HUES6 (cell line): ENCODE data around the gene NUDC.
"Not testable (repeated sequence)": the region's sequence is repeated elsewhere in the genome, so short reads cannot be mapped to it uniquely, and the experiment has no call there.

Experiments
- H3K27ac ChIP-seq: 2 replicates; pipeline ENCODE4 v1.7.0; 2013; ENCODE audit warnings: low read depth, mild to moderate bottlenecking, low read length, inconsistent platforms
- H3K27me3 ChIP-seq: 2 replicates; pipeline ENCODE4 v1.6.1; 2013; ENCODE audit warnings: low read length; ENCODE audit not compliant: control insufficient read depth, insufficient read depth
- H3K36me3 ChIP-seq: 2 replicates; pipeline ENCODE4 v1.6.1; 2013; ENCODE audit warnings: low read length; ENCODE audit not compliant: control insufficient read depth, insufficient read depth
- H3K4me1 ChIP-seq: 2 replicates; pipeline ENCODE4 v1.6.1; 2013; ENCODE audit warnings: low read length; ENCODE audit not compliant: control insufficient read depth, insufficient read depth
- H3K4me3 ChIP-seq: 2 replicates; pipeline ENCODE4 v1.5.1; 2013; ENCODE audit warnings: low read depth, low read length
- H3K9ac ChIP-seq: one replicate; pipeline ENCODE4 v1.6.1; 2013; ENCODE audit warnings: mild to moderate bottlenecking, low read length
- H3K9me3 ChIP-seq: 2 replicates; pipeline ENCODE4 v1.6.1; 2013; ENCODE audit warnings: low read depth, low read length; ENCODE audit not compliant: control insufficient read depth, insufficient read depth

Gene NUDC

GRCh38 chr1:26972390-26972789 is 50.8 kb downstream of the NUDC start:
- Histone ChIP-seq H3K9me3 (no peaks in the 10 kb centered on the region), H3K36me3 (no peaks in the 10 kb centered on the region), H3K27me3 (no peaks in the 10 kb centered on the region), H3K27ac (no peak overlapping the region), H3K4me3 (no peak overlapping the region), H3K9ac (no peak overlapping the region), H3K4me1 (peaks cover 8% of the 10 kb centered on the region)

GRCh38 chr1:26972821-26973220 is 51.3 kb downstream of the NUDC start:
- no peak overlapping the region for H3K9ac ChIP-seq
- H3K36me3 ChIP-seq = no peaks in the 10 kb centered on the region
- H3K9me3 ChIP-seq = no peaks in the 10 kb centered on the region
- H3K27ac ChIP-seq = no peak overlapping the region
- no peak overlapping the region for H3K4me3 ChIP-seq
- H3K4me1 ChIP-seq = peaks cover 8% of the 10 kb centered on the region
- no peaks in the 10 kb centered on the region for H3K27me3 ChIP-seq

GRCh38 chr1:26976621-26977510 is 55.3 kb downstream of the NUDC start:
- Histone ChIP-seq H3K9ac (no peak overlapping the region), H3K27ac (no peak overlapping the region), H3K36me3 (no peaks in the 10 kb centered on the region), H3K27me3 (no peaks in the 10 kb centered on the region), H3K9me3 (no peaks in the 10 kb centered on the region), H3K4me3 (no peak overlapping the region), H3K4me1 (peaks cover 8% of the 10 kb centered on the region)

- Histone ChIP-seq H3K4me1 (no peaks in the 10 kb centered on the region), H3K27me3 (no peaks in the 10 kb centered on the region), H3K9me3 (no peaks in the 10 kb centered on the region), H3K36me3 (no peaks in the 10 kb centered on the region), H3K27ac (no peak overlapping the region), H3K4me3 (no peak overlapping the region), H3K9ac (no peak overlapping the region)
Measured at GRCh38 chr1:26978901-26979300, 57.4 kb downstream of the NUDC start.

GRCh38 chr1:26981146-26981846 is 59.8 kb downstream of the NUDC start:
- Histone ChIP-seq H3K27ac (no peak overlapping the region), H3K27me3 (no peaks in the 10 kb centered on the region), H3K9me3 (no peaks in the 10 kb centered on the region), H3K4me3 (no peak overlapping the region), H3K4me1 (no peaks in the 10 kb centered on the region), H3K9ac (no peak overlapping the region), H3K36me3 (no peaks in the 10 kb centered on the region)

- Histone ChIP-seq H3K36me3 (no peaks in the 10 kb centered on the region), H3K27ac (no peak overlapping the region), H3K27me3 (no peaks in the 10 kb centered on the region), H3K4me1 (no peaks in the 10 kb centered on the region), H3K4me3 (no peak overlapping the region), H3K9me3 (no peaks in the 10 kb centered on the region), H3K9ac (no peak overlapping the region)
Measured at GRCh38 chr1:26983863-26984262, 62.3 kb downstream of the NUDC start.

GRCh38 chr1:26984291-26984690 is 62.7 kb downstream of the NUDC start:
- Histone ChIP-seq H3K27ac (no peak overlapping the region), H3K4me1 (no peaks in the 10 kb centered on the region), H3K9ac (no peak overlapping the region), H3K4me3 (no peak overlapping the region), H3K36me3 (no peaks in the 10 kb centered on the region), H3K27me3 (no peaks in the 10 kb centered on the region), H3K9me3 (no peaks in the 10 kb centered on the region)

- H3K27me3 ChIP-seq = peaks cover 2% of the 10 kb centered on the region; the same call in 1 of the 2 replicates
- no peaks in the 10 kb centered on the region for H3K9me3 ChIP-seq
- no peaks in the 10 kb centered on the region for H3K36me3 ChIP-seq
- no peak overlapping the region for H3K4me3 ChIP-seq
- H3K9ac ChIP-seq = no peak overlapping the region
- H3K4me1 ChIP-seq = peaks cover 9% of the 10 kb centered on the region; the same call in 1 of the 2 replicates
- no peak overlapping the region for H3K27ac ChIP-seq
Measured at GRCh38 chr1:26986658-26987057, 65.1 kb downstream of the NUDC start.

- H3K36me3 ChIP-seq, H3K27me3 ChIP-seq, H3K4me3 ChIP-seq, H3K27ac ChIP-seq, H3K9me3 ChIP-seq, H3K9ac ChIP-seq: not testable (repeated sequence)
- H3K4me1 ChIP-seq = peaks cover 17% of the 10 kb centered on the region; the same call in 1 of the 2 replicates
Measured at GRCh38 chr1:26989403-26990109, 68.0 kb downstream of the NUDC start.

GRCh38 chr1:26991310-26992116 is 70.0 kb downstream of the NUDC start:
- no peak overlapping the region for H3K4me3 ChIP-seq
- H3K4me1 ChIP-seq = peaks cover 35% of the 10 kb centered on the region
- no peaks in the 10 kb centered on the region for H3K9me3 ChIP-seq
- peaks cover 18% of the 10 kb centered on the region; the same call in 1 of the 2 replicates for H3K27me3 ChIP-seq
- H3K36me3 ChIP-seq = peaks cover 4% of the 10 kb centered on the region; the same call in 1 of the 2 replicates
- no peak overlapping the region for H3K27ac ChIP-seq
- H3K9ac ChIP-seq = no peak overlapping the region
